ENCODE measurements around the gene SLC4A11.

GRCh38 chr20:3209257-3209945 lies 29.6 kb downstream of the SLC4A11 start, which contains the start of gene ITPA:
- no peak for TF ChIP-seq CTCF (conservative IDR thresholded peaks at IDR 0.05; ENCODE audit: low read depth, low read length)
- no peak for TF ChIP-seq EZH2 (IDR thresholded peaks at IDR 0.05; ENCODE audit: low read length, unreplicated experiment)
- no peak for TF ChIP-seq EZH2phosphoT487 (IDR thresholded peaks at IDR 0.05; ENCODE audit: borderline replicate concordance, low read length)
